ENCODE measurements around the gene THAP11. TPM values are rescaled to one million over a fixed set of nuclear protein-coding genes. Genes with fewer than 3 reads are reported as not detected.

Gene THAP11
- total and polyA plus RNA-seq, 8 donors, result 21.7 to 30.5 (median 27.2) TPM

DNA sequence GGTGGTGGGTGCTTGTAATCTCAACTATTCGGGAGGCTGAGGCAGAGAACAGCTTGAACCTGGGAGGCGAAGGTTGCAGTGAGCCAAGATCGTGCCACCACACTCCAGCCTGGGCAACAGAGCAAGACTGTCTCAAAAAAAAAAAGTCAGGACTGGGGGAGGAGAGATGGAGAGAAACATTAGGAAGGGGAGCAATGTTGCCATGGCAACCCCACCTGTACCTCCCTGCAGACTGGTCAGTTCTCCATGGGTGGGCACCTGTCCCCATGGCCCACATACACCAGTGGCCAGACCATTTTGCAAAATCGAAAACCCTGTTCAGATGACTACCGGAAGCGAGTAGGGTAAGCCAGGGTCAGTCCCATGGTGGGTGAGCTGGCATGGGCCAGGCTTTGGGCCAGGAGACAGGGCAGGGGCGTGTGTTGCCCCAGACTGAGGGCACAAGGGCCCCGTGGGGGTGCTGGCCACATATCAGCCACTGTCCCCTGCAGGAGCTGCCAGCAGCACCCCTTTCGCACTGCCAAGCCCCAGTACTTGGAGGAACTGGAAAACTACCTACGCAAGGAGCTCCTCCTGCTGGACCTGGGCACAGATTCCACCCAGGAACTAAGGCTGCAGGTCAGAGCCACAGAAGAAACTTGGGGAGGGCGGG, 21.4 kb upstream of the THAP11 start:
- Histone ChIP-seq H3K27ac (no peak overlapping the region), H3K27me3 (no peaks in the 10 kb centered on the region), H3K4me3 (no peak overlapping the region), H3K36me3 (peaks cover 0 to 2% of the 10 kb centered on the region in 2 donors), H3K4me1 (peaks cover 0 to 7% of the 10 kb centered on the region in 2 donors), H3K9me3 (no peaks in the 10 kb centered on the region)
- intact Hi-C loops (cut with DNase I), result loop anchor here in 1 of 2 donors (10.0 kb wide), 1 partner anchor 146 kb away; no protein-coding TSS in a partner anchor
- DNase-seq, result peak in 1 of 4 donors; percentile 49
- ATAC-seq, result no peak
- no peak for TF ChIP-seq CTCF (IDR thresholded peaks at IDR 0.05)

DNA sequence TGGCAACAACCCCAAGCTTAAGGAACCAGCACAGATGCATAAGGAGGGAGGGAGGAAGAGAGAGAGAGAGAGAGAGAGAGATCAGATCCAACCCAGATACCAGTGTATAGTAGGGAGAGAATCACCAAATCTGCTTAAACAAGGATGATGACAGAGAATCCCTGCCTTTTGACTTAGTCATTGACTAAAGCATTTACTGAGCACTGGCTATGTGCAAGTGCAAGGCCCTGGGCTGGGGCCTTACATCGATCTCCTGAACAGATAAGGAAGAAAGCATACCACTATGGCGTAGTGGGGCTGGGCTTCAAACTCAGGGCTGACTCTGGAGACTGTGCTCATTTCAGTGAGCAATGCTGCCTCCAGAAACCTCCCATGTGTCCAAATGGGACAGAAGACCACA, 19.6 kb upstream of the THAP11 start:
- H3K4me3 ChIP-seq, result no peak overlapping the region
- intact Hi-C loops (cut with DNase I), result loop anchor here in 1 of 2 donors (10.0 kb wide), 1 partner anchor 148 kb away; no protein-coding TSS in a partner anchor
- no peaks in the 10 kb centered on the region for H3K27me3 ChIP-seq
- no peaks in the 10 kb centered on the region for H3K4me1 ChIP-seq
- H3K36me3 ChIP-seq, result peaks cover 0 to 19% of the 10 kb centered on the region in 2 donors
- no peak overlapping the region for H3K27ac ChIP-seq
- TF ChIP-seq CTCF (IDR thresholded peaks at IDR 0.05), result no peak
- H3K9me3 ChIP-seq, result no peaks in the 10 kb centered on the region
- no peak for DNase-seq
- ATAC-seq, result no peak

DNA sequence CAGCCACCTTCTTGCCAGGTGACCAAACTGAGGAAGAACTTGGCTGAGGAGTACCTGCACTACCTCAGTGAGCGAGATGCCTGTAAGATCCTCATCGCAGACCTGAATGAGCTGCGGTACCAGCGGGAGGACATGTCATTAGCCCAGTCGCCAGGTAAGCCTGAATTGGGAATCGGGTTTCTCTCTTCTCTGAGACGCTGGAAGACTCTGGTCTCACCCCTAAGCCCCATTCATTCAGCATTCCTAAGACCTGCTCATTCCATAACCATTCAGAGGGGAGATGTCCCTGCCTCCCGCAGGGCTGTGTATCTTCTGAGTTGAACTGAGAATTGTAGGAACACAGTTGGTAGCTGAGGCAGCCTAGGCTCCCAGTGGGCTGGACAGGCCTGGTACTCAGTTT, 17.0 kb upstream of the THAP11 start:
- Histone ChIP-seq H3K27ac (no peak overlapping the region), H3K27me3 (no peaks in the 10 kb centered on the region), H3K36me3 (peaks cover 0 to 45% of the 10 kb centered on the region in 2 donors), H3K4me3 (no peak overlapping the region), H3K4me1 (no peaks in the 10 kb centered on the region), H3K9me3 (no peaks in the 10 kb centered on the region)
- DNase-seq (no peak), ATAC-seq (no peak)
- no peak for TF ChIP-seq CTCF (IDR thresholded peaks at IDR 0.05)
- intact Hi-C loops (cut with DNase I), result loop anchor here in 1 of 2 donors (10.0 kb wide), 1 partner anchor 150 kb away; no protein-coding TSS in a partner anchor

GRCh38 chr16:67825906-67826305, 16.2 kb upstream of the THAP11 start:
- intact Hi-C loops (cut with DNase I), result loop anchor here in 1 of 2 donors (10.0 kb wide), 1 partner anchor 151 kb away; no protein-coding TSS in a partner anchor
- ATAC-seq, result no peak
- no peak overlapping the region for H3K27ac ChIP-seq
- no peak overlapping the region for H3K4me3 ChIP-seq
- no peaks in the 10 kb centered on the region for H3K27me3 ChIP-seq
- DNase-seq, result peak in 1 of 4 donors; percentile 79
- H3K9me3 ChIP-seq, result no peaks in the 10 kb centered on the region
- H3K36me3 ChIP-seq, result peaks cover 0 to 53% of the 10 kb centered on the region in 2 donors
- no peak for TF ChIP-seq CTCF (IDR thresholded peaks at IDR 0.05)
- H3K4me1 ChIP-seq, result no peaks in the 10 kb centered on the region

- H3K4me3 ChIP-seq, result no peak overlapping the region
- peak in 1 of 4 donors; percentile 49 for DNase-seq
- ATAC-seq, result no peak
- H3K4me1 ChIP-seq, result peaks cover 2 to 13% of the 10 kb centered on the region in 2 donors
- H3K27me3 ChIP-seq, result no peaks in the 10 kb centered on the region
- no peak overlapping the region for H3K27ac ChIP-seq
- H3K9me3 ChIP-seq, result no peaks in the 10 kb centered on the region
- H3K36me3 ChIP-seq, result peaks cover 0 to 67% of the 10 kb centered on the region in 2 donors
- TF ChIP-seq CTCF (IDR thresholded peaks at IDR 0.05), result no peak
- intact Hi-C loops (cut with DNase I), result loop anchor here in 1 of 2 donors (10.0 kb wide), 1 partner anchor 154 kb away; no protein-coding TSS in a partner anchor
Observed at GRCh38 chr16:67828651-67829050, 13.5 kb upstream of the THAP11 start.
